Lower leg skin (tissue), 3 donors: ENCODE data around the gene NECAB2.

Source experiments
- POLR2A ChIP-seq, 2 donors: fragments of 450-650 bp; IDR thresholded peaks; one replicate each; pipeline ENCODE4 v1.6.1; 2016 to 2017; ENCODE audit warnings: antibody characterized with exemption in 2 of 2, mild to moderate bottlenecking in 1 of 2, moderate library complexity in 1 of 2
- TF ChIP-seq, protein P1 (sequence below), 3 donors: fragments of 450-650 bp; IDR thresholded peaks; one replicate each; pipeline ENCODE4 v1.5.1; 2016; ENCODE audit warnings: antibody characterized with exemption in 3 of 3, mild to moderate bottlenecking in 3 of 3, moderate library complexity in 2 of 3

DNA sequence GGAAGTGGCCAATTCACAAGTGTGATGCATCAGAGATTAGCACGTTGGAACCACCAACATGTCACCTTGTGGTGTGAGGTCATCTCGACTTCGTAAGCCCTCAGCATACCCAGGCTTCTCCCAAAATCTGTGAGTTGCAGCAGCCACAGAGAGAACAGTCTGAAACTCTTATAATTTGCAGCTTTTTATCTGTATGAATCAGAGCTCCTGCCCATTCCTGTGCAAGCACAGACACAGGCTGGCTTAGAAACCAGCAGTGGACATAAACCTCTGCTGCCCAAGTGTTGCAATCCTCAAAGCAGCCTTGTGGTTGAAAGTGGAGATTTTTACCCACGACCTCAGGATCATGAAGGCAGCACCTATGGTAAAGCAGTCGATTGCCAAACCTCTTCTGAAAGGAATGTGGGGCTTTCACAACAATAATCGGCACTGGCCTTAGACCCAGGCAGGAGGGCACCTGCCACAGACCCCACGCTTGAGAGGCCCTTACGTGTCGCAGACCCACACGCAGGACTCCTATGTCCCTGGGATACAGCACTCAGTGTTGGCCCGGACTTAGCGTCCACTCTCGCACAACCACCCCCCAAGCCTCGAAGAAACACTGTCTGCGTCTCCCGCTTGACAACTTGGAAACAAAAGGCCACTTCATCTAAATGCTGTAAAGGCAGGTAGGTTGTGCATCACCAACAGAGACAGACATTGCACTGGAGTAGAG lies 39.5 kb upstream of the NECAB2 start:
- no peak for TF ChIP-seq POLR2A (IDR thresholded peaks at IDR 0.05)
- TF ChIP-seq, protein P1, sequence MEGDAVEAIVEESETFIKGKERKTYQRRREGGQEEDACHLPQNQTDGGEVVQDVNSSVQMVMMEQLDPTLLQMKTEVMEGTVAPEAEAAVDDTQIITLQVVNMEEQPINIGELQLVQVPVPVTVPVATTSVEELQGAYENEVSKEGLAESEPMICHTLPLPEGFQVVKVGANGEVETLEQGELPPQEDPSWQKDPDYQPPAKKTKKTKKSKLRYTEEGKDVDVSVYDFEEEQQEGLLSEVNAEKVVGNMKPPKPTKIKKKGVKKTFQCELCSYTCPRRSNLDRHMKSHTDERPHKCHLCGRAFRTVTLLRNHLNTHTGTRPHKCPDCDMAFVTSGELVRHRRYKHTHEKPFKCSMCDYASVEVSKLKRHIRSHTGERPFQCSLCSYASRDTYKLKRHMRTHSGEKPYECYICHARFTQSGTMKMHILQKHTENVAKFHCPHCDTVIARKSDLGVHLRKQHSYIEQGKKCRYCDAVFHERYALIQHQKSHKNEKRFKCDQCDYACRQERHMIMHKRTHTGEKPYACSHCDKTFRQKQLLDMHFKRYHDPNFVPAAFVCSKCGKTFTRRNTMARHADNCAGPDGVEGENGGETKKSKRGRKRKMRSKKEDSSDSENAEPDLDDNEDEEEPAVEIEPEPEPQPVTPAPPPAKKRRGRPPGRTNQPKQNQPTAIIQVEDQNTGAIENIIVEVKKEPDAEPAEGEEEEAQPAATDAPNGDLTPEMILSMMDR (IDR thresholded peaks at IDR 0.05): no peak
